Mucosa of rectum (tissue), 2 donors: ENCODE measurements around the gene KRT14.
"Not testable (repeated sequence)": the region's sequence is repeated elsewhere in the genome, so short reads cannot be mapped to it uniquely, and the experiment has no call there.

ENCODE experiments used
- H3K27ac ChIP-seq, 2 donors: one replicate each; pipeline ENCODE4 v1.7.0; 2013; ENCODE audit warnings: inconsistent platforms in 2 of 2, low read depth in 2 of 2, low read length in 2 of 2
- H3K27me3 ChIP-seq, 2 donors: one replicate each; pipeline ENCODE4 v1.7.0; 2013; ENCODE audit warnings: low read length in 2 of 2; ENCODE audit not compliant: control insufficient read depth in 2 of 2, insufficient read depth in 2 of 2
- H3K36me3 ChIP-seq, 2 donors: one replicate each; pipeline ENCODE4 v1.7.0; 2013; ENCODE audit warnings: low read length in 2 of 2; ENCODE audit not compliant: control insufficient read depth in 2 of 2, insufficient read depth in 2 of 2
- H3K4me1 ChIP-seq, 2 donors: one replicate each; pipeline ENCODE4 v1.7.0; 2013; ENCODE audit warnings: low read length in 2 of 2, mild to moderate bottlenecking in 1 of 2; ENCODE audit not compliant: control insufficient read depth in 2 of 2, insufficient read depth in 2 of 2
- H3K4me3 ChIP-seq, 2 donors: one replicate each; pipeline ENCODE4 v1.7.0; 2013; ENCODE audit warnings: low read length in 2 of 2
- H3K9ac ChIP-seq, 2 donors: one replicate each; pipeline ENCODE4 v1.7.0; 2013; ENCODE audit warnings: low read length in 2 of 2, low read depth in 1 of 2, mild to moderate bottlenecking in 1 of 2
- H3K9me3 ChIP-seq, 2 donors: one replicate each; pipeline ENCODE4 v1.7.0; 2013; ENCODE audit warnings: low read length in 2 of 2; ENCODE audit not compliant: control insufficient read depth in 2 of 2
- donor health status: healthy.
- donor health status: Normal muscosa, but diverticular disease.

KRT14 gene

DNA sequence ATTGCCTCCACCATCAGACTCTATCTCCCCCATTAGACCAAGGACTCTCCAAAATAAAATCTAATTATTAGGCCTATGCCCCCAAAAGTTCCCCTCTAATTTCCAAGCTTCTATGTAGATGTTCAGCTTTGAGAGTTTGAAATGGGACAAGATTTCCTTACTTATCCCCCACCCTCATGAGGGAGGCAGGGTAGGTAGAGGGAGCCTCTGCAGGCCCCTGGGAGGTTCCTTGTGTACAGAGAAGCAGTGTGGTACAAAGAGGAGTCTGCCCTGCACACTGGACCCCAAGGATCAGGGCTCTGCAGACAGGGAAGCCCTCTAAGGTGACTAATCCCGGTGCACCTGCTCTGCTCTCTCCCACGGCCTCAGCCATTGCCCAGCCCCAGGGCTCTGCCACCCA lies 35.2 kb upstream of the KRT14 start:
- Histone ChIP-seq H3K4me3 (no peak overlapping the region), H3K36me3 (no peaks in the 10 kb centered on the region), H3K27ac (no peak overlapping the region), H3K9me3 (no peaks in the 10 kb centered on the region), H3K27me3 (no peaks in the 10 kb centered on the region), H3K4me1 (no peaks in the 10 kb centered on the region), H3K9ac (no peak overlapping the region)

DNA sequence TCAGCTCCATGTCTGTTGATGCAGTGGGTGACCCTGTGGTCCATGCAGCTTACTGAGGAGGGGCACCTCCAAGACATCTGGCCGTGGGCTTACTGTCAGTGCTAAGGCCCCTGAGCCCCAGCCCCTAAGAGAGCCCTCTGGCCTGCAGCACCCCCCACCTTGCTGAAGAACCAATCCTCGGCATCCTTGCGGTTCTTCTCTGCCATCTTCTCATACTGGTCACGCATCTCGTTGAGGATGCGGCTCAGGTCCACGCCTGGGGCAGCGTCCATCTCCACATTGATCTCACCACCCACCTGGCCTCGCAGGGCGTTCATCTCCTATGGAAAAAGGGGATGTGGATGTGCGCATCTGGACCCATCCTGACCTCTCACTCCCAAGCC lies 34.7 kb upstream of the KRT14 start:
- not testable (repeated sequence) for H3K36me3 ChIP-seq, H3K9ac ChIP-seq, H3K27ac ChIP-seq, H3K4me1 ChIP-seq, H3K27me3 ChIP-seq, H3K9me3 ChIP-seq, H3K4me3 ChIP-seq

GRCh38 chr17:41620583-41621434 lies 34.1 kb upstream of the KRT14 start:
- no peaks in the 10 kb centered on the region for H3K4me1 ChIP-seq
- no peak overlapping the region for H3K27ac ChIP-seq
- no peaks in the 10 kb centered on the region for H3K9me3 ChIP-seq
- H3K9ac ChIP-seq: no peak overlapping the region
- no peaks in the 10 kb centered on the region for H3K36me3 ChIP-seq
- no peaks in the 10 kb centered on the region for H3K27me3 ChIP-seq
- H3K4me3 ChIP-seq: no peak overlapping the region

GRCh38 chr17:41619927-41620582 lies 33.4 kb upstream of the KRT14 start:
- H3K9me3 ChIP-seq, H3K36me3 ChIP-seq, H3K9ac ChIP-seq, H3K27me3 ChIP-seq, H3K4me1 ChIP-seq, H3K4me3 ChIP-seq, H3K27ac ChIP-seq: not testable (repeated sequence)

GRCh38 chr17:41619036-41619926 lies 32.6 kb upstream of the KRT14 start:
- Histone ChIP-seq H3K36me3 (no peaks in the 10 kb centered on the region), H3K9me3 (no peaks in the 10 kb centered on the region), H3K9ac (no peak overlapping the region), H3K4me3 (no peak overlapping the region), H3K27ac (no peak overlapping the region), H3K4me1 (no peaks in the 10 kb centered on the region), H3K27me3 (no peaks in the 10 kb centered on the region)

DNA sequence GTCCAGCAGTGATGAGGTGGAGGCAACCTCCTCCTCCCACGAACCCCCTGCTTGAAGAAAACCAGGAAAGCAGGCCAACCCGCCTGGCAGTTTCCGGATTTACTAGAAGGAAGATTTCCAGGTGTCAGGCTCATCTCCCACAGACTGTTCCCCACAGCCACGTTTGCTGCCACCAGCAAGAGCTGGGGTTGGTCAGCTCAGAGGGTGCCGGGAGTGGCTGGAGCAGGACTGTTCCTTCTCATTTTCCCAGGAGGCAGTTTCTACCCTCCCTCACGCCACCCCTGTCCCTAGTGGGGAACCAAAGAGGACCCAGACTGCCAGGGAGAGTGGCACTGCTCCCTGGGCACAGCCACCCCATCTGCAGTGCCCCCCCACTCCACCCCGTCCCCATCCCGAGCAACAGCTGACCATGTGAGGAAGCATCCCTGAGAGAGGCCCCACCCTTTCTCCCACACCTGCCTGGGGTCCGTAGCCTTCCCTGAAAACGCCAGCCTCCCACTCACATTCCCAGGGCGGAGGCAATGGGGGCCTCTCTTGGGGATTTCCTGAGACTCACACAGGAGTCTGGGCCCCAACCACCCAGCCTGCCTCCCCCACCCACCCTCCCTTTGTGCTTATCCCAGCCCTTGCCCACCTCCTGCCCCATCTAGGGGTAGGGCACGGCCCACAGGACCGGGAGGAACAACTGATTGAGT lies 31.8 kb upstream of the KRT14 start:
- no peak overlapping the region for H3K9ac ChIP-seq
- H3K27ac ChIP-seq: no peak overlapping the region
- no peaks in the 10 kb centered on the region for H3K27me3 ChIP-seq
- H3K9me3 ChIP-seq: no peaks in the 10 kb centered on the region
- no peak overlapping the region for H3K4me3 ChIP-seq
- H3K36me3 ChIP-seq: no peaks in the 10 kb centered on the region
- H3K4me1 ChIP-seq: no peaks in the 10 kb centered on the region

GRCh38 chr17:41617698-41618097 lies 31.0 kb upstream of the KRT14 start:
- H3K27ac ChIP-seq: no peak overlapping the region
- no peaks in the 10 kb centered on the region for H3K27me3 ChIP-seq
- H3K9ac ChIP-seq: no peak overlapping the region
- H3K4me3 ChIP-seq: no peak overlapping the region
- H3K36me3 ChIP-seq: no peaks in the 10 kb centered on the region
- H3K9me3 ChIP-seq: no peaks in the 10 kb centered on the region
- no peaks in the 10 kb centered on the region for H3K4me1 ChIP-seq

GRCh38 chr17:41617136-41617535 lies 30.4 kb upstream of the KRT14 start:
- Histone ChIP-seq H3K27me3 (no peaks in the 10 kb centered on the region), H3K36me3 (no peaks in the 10 kb centered on the region), H3K4me1 (no peaks in the 10 kb centered on the region), H3K9me3 (no peaks in the 10 kb centered on the region), H3K27ac (no peak overlapping the region), H3K9ac (no peak overlapping the region), H3K4me3 (no peak overlapping the region)

DNA sequence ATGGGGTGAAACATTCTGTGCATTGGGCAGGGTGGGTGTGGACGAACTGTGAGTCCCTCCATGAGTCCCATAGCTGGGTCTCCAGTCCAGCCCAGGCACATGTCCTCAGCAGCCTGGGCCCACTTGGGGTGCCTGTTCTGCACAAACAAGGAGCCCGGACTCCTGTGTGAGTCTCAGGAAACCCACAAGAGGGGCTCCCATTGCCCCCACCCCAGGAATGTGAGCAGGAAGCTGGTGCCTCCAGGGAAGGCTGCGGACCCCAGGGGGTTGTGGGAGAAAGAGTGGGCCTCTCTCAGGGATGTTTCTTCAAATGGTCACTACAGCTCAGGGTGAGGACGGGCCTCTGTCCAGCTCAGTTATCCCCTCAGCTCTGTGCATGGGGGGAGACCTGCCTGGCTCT lies 29.8 kb upstream of the KRT14 start:
- H3K27ac ChIP-seq, H3K27me3 ChIP-seq, H3K36me3 ChIP-seq, H3K9ac ChIP-seq, H3K9me3 ChIP-seq, H3K4me1 ChIP-seq, H3K4me3 ChIP-seq: not testable (repeated sequence)
